ENCODE results near the gene SLX4IP. TPM values are rescaled to one million over a fixed set of nuclear protein-coding genes. Genes with fewer than 3 reads are reported as not detected.

The SLX4IP gene
- total RNA-seq, 1 experiment from 2014 or later, result 7.4 TPM

- H3K27ac Mint-ChIP-seq, result no peak overlapping the region
- no peaks in the 10 kb centered on the region for H3K27me3 Mint-ChIP-seq (ENCODE audit: low read depth)
- DNase-seq (ENCODE audit: low spot score), result no peak
- ATAC-seq, result no peak
- no peaks in the 10 kb centered on the region for H3K36me3 Mint-ChIP-seq
- TF ChIP-seq PRDM15 (CRISPR knock-in tag; IDR thresholded peaks at IDR 0.05) (no peak), GABPB1 (CRISPR knock-in tag; IDR thresholded peaks at IDR 0.05) (no peak), CREM (CRISPR knock-in tag; IDR thresholded peaks at IDR 0.05) (no peak), ZNF138 (CRISPR knock-in tag; conservative IDR thresholded peaks at IDR 0.05) (no peak), FOXP1 (CRISPR knock-in tag; IDR thresholded peaks at IDR 0.05; ENCODE audit: borderline replicate concordance) (no peak), ATF1 (CRISPR knock-in tag; IDR thresholded peaks at IDR 0.05) (no peak), ZNF219 (CRISPR knock-in tag; IDR thresholded peaks at IDR 0.05; ENCODE audit: borderline replicate concordance) (no peak), ZNF317 (CRISPR knock-in tag; IDR thresholded peaks at IDR 0.05; ENCODE audit: borderline replicate concordance, low read depth) (no peak)
- ChIA-PET CTCF (interaction anchor here (1.4 kb wide), 1 partner anchor 14 kb away, joined by 3 read pairs; no protein-coding TSS in a partner anchor), POLR2A (no interaction called here)
- H3K9me3 Mint-ChIP-seq, result no peaks in the 10 kb centered on the region
- peaks cover 8% of the 10 kb centered on the region for H3K4me1 Mint-ChIP-seq
- H3K4me3 Mint-ChIP-seq, result no peak overlapping the region
Observed at GRCh38 chr20:10591946-10592521, 156.9 kb downstream of the SLX4IP start.

GRCh38 chr20:10594296-10594868 is 159.3 kb downstream of the SLX4IP start:
- no peak for DNase-seq (ENCODE audit: low spot score)
- CTCF ChIA-PET, result interaction anchor here (0.7 to 1.2 kb wide), 5 partner anchors 24 to 378 kb away, joined by 3 to 4 read pairs (median 3); no protein-coding TSS in a partner anchor
- POLR2A ChIA-PET, result no interaction called here
- Mint-ChIP-seq H3K27ac (no peak overlapping the region), H3K4me3 (no peak overlapping the region), H3K36me3 (peaks cover 3% of the 10 kb centered on the region; the same call in 1 of the 2 replicates), H3K27me3 (ENCODE audit: low read depth) (no peaks in the 10 kb centered on the region), H3K4me1 (peaks cover 8% of the 10 kb centered on the region), H3K9me3 (no peaks in the 10 kb centered on the region)
- ATAC-seq, result no peak
- TF ChIP-seq PREB (CRISPR knock-in tag; IDR thresholded peaks at IDR 0.05; ENCODE audit: borderline replicate concordance) (no peak), AFF4 (CRISPR knock-in tag; IDR thresholded peaks at IDR 0.05; ENCODE audit: borderline replicate concordance) (no peak), USF1 (CRISPR knock-in tag; IDR thresholded peaks at IDR 0.05) (no peak), E2F5 (CRISPR knock-in tag; IDR thresholded peaks at IDR 0.05) (no peak), E2F4 (CRISPR knock-in tag; IDR thresholded peaks at IDR 0.05; ENCODE audit: borderline replicate concordance, low read depth) (no peak), ETV6 (CRISPR knock-in tag; IDR thresholded peaks at IDR 0.05) (no peak), ZNF263 (CRISPR knock-in tag; IDR thresholded peaks at IDR 0.05; ENCODE audit: low read depth) (no peak), ZMAT4 (CRISPR knock-in tag; IDR thresholded peaks at IDR 0.05) (no peak), ATF6 (CRISPR knock-in tag; IDR thresholded peaks at IDR 0.05) (no peak), ZNF671 (CRISPR knock-in tag; IDR thresholded peaks at IDR 0.05) (no peak), RORB (CRISPR knock-in tag; IDR thresholded peaks at IDR 0.05) (no peak)

Measured in WTC11 (cell line).